Eye (tissue), 1 donor: ENCODE measurements around the gene GABRG3.
"Not testable (repeated sequence)": the region's sequence is repeated elsewhere in the genome, so short reads cannot be mapped to it uniquely, and the experiment has no call there.

Experiments used
- DNase-seq: peaks from one replicate; pipeline ENCODE4 v3.0.0-alpha.2; 2015

Gene GABRG3

DNA sequence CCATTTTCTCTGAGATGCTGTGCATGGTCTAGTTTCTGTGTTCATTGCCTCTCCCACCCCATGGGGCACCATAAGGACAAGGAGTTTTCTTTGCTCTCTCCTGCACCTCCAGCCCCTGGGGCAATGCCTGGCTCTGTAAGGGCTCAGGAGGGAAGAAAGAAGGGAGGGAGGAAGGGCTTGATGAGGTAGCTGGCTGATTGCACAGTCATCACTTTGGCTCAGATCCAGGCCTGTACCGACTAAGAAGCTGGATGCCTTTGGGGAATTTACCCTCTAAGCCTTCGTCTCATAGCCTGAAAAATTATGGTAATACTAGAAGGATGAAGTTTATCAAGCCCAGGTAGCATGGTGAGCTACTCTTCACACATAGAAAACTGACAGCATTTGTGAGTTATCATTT, 382.9 kb downstream of the GABRG3 start:
- DNase-seq, result peak; percentile 71

DNA sequence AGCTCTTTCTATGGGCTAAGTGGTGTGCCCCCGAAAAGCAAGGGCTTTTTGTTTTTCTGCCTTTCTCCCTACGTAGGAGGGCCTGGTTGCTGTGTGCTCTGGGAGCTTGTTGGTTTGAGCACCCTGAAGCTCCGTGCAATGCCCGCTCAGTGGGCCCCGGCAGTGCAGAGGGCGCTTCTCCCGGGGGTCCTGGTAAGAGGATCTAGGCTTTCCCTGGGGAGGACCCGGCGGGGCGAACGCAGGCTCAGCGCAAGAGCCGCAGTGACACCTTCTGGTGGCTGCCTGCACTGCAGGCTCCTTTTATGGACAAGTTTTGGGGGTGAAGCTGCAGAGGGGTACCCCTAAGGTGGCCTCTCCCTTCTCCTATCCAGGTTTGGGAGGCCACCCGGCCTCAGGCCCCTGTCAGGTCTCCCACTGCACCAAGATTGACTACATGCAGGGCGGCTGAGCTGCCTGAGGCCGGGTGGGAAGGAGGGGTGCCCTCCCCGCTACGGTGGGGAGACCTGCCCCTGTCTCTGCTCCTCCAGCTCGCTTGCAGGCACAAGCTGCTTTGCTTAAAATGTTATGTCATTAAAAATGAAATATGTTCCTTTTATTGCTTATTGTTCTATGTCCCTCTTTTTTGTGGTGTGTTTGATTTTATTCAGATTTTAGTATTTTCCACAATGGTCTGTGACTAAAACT, 387.9 kb downstream of the GABRG3 start:
- DNase-seq, result peak; percentile 64

DNA sequence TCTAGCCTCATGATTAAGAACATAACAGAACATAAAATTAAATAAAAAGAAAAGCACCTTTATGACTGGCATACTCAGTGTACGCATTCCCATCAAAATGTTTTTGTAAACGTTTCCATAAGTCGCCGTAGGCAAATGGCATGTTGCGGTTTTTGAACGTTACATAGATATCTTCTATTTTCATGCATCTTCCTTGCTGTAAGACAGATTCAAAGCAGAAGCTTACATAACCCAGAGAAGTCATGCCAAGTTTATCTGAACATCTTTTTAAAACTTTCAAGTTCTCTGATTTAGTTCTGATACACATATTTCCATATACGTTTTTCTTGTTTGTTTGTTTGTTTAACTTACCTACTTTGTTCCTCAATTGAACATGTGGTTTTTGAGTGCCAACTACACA, 388.6 kb downstream of the GABRG3 start:
- DNase-seq, result no peak

DNA sequence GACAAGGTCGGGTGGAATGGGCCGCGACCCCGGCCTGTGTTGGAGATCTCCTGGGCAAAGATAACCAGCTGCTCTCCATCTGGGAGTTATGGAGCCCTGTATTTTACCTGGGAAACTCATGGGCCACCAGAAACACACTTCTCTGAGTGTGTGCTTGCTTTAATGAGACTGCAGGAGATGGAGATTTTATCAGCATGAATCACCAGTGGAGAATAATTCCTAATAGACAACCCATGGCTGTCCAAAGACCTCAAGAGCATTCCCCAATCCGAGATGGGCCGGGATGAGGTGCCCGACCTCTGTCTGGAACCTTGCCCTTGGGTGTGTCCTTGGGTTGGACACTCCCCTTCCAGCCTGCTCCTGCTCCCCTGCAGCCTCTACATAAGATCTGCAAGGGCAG, 389.3 kb downstream of the GABRG3 start:
- no peak for DNase-seq

DNA sequence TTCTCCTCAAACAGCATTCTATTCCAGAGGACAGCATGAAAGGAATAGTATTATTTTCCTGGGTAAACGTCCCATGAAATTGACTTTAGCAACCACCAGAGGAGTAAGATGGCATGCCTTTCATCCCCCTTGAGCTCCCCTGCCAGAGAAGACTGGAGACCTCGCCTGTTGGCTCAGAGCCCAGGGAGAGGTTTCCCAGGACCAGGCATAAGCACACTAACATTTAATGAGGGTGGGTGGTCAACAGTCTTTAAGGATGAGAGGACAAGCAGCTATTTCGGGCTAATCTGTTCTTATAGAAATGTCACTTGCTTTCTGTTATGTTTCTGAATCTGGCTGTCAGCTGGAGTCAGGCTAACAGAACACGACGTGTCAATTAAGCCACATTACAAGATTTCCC, 390.5 kb downstream of the GABRG3 start:
- peak; percentile 83 for DNase-seq

DNA sequence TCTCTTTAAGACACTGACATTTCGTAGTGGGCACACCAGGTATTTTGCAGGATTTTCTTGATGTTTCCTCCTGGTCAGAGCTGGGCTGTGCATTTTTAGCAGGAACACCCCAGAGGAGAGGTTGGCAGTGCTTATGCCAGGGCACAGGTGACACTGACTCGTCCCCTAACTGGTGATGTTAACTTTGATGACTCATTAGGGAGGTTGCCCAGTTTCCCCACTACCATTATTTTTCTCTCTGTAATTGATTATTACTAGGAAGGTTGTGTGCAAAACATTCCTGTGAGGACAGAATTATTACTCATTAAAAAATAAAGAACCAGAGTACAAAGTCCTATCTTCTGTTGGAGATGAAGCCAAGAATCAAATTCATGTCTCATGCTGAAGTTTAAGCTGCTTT, 394.5 kb downstream of the GABRG3 start:
- DNase-seq, result no peak

DNA sequence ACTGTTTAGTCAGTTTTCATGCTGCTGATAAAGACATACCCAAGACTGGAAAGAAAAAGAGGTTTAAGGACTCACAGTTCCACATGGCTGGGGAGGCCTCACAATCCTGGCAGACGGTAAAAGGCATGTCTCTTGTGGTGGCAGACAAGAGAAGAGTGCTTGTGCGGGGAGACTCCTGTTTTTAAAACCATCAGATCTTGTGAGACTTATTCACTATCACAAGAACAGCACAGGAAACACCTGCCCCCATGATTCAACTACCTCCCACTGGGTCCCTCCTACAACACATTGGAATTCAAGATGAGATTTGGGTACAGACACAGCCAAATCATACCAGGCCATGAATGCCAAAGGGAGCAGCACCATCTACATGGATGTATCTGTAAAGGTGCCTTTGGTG, 406.4 kb downstream of the GABRG3 start:
- DNase-seq, result not testable (repeated sequence)

DNA sequence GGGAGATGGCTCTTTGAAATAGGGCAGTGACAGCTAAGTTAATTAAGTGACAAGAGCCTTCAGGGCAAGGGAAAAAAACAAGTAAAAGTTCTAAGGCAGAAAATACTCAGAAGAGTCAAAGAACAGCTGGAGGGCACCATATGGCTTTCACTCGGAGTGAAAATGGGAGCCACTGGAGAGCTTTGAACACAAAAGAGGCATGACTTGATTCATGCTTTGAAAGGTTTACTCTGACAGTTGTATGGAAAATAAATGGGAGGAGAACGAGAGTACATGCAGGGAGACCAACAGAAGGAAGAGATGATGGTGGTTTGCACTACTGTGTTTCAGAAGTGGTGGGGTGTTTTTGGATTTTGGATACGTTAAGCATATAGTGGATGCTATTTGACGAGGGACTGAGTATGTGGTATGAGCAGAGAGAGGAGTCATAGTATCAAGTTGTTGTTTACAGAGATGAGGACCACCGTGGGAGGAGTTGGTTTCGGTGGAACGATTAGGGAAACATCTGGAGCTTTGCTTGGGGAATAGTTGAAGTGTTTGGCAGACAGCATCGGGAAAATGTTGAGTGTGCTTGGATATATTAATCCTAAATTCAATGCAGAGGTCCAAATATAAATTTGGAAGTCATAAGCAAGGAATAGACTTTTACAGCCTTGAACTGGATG, 411.5 kb downstream of the GABRG3 start:
- peak; percentile 58 for DNase-seq

DNA sequence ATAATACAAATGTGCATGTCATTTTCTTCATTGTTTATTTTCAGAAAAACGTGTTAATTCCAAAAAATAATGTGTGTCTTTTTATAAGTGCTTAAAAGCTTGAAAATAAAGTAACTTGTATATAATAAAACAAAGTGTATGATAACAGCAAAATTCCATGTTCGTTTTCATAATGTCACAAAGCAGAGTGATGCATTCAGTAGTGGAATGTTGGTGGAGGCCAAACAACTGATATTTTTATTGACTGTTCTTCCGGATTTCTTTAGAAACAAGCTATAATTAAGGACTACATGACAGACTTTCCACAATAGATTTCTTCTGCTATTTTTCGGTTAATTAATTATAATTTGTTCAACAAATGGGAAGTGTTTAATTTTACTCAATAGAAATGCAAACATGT, 412.7 kb downstream of the GABRG3 start:
- no peak for DNase-seq

DNA sequence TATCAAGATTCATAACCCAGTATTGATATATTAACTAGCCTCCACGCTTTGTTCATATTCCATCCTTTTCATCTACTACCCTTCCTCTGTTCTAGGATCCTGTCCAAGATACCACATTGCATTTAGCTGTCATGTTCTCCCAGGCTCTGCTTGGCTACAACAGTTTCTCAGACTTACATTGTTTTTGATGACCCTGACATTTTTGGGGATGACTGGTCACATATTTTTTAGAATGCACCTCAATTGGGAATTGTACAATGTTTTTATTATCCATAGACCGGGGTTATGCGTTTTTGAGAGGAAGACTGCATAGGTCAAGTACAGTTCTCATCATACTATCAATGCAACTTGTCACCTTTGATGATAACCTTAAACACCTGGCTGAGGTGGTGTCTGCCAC, 421.2 kb downstream of the GABRG3 start:
- no peak for DNase-seq

DNA sequence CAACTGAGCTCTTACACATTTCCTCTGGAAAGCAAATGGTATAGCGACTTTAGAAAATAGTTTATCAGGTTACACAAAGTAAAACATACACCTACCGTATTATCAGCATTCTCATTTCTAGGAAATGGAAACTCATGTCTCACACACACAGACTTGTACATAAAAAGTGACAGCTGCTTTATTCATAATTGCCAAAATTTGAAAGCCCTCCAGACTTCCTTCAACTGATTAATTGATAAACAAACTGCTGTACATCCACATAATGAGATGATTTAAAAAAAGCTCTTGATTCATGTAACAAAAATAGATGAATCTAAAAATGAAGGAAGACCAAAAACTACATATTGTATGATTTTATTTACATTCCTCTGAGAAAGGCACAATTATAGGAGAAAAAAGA, 425.5 kb downstream of the GABRG3 start:
- no peak for DNase-seq

DNA sequence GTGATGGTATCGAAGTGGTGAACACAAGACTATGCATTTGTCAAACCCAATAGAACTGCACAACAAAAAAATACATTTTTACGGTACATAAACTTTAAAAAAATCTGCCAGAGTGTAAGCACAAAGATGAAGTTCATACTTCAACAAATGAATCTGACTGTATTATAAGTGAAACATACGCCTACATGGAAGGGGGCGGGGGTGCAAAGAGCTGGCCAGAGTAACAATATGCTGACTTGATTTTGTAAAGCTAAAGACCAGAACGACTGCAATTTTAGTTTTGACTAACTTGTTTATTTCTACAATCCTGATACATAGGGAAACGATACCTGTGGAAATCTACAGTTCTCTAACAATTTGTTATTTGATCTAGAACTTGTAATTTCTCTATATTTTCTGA, 426.0 kb downstream of the GABRG3 start:
- no peak for DNase-seq

DNA sequence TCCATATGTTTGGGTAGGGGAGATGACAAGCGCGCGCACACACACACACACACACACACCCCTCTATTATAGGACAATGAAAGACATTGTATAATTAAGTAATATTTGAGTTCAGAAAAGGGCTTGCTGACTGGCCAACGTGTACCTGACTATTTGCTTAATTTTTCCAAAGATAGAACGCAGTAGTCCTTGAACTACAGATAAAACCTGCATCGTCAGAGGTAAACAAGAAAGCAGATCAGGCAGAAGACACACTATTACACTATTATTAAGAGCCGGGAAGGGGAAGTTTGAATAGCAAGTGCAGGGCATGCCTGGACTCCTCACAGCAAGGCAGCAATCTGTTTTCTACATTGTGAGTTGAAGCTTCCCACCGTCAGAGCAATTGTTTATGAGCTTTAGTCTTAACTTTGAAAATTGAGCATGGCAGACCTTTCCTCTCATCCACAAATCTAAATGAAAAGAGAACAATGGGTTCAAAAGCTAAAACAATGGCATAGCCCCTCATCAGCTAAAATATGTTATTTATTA, 427.7 kb downstream of the GABRG3 start:
- DNase-seq, result no peak

DNA sequence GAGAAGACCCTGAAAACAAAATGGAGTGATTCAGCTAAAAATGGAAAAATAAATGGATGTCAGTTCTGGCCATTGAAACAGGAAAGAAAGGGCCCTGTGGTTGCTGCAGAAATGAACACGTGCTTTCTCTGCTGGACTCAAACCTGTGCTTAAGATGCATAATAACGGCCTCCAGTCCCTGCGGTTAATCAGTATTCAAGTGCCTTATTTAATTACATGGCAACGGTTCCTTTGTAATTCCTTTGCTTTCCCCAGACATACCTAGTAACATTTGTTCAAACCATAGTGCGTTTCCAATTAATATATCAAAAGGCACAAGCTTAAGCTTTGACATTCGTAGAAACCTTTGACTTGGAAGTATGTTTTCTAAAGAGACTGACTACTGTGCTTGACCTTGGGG, 428.3 kb downstream of the GABRG3 start:
- peak; percentile 24 for DNase-seq

DNA sequence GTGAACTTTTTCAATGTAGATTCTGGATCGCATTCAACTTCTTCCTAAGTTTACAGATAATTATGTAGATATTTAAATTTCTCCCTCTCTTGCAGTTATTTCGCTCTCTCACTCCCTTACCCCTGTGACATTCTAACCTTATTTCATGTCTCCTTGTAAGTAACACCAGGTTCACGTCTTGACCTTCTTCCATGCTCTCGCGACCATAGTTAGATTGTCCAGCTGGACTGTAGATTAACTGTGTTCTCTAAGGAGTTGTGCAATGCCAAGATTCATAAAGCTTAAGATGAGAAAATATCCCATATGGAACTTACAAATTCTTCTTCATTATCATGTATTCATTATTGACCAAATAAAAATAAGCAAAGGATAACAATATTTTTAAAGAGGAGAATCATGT, 430.5 kb downstream of the GABRG3 start:
- DNase-seq, result no peak

DNA sequence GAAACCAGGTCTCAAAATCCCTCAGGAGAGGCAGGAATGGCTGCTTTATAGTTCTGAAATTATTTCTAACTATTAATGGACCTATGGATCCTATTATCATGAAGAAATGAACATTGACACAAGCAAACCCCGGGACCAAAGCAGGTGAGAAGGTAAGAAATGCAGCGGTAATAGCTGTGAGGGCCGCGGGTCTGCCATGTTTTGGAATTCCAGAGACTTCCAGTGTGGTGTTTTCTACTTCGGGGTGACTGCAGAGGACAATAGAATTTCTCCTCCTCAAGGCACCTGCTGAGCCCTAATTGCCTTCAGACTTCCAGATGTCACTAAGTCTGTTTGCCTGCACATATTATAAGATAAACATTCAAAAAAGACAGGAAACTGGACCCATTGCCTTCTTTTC, 437.4 kb downstream of the GABRG3 start:
- DNase-seq, result no peak

DNA sequence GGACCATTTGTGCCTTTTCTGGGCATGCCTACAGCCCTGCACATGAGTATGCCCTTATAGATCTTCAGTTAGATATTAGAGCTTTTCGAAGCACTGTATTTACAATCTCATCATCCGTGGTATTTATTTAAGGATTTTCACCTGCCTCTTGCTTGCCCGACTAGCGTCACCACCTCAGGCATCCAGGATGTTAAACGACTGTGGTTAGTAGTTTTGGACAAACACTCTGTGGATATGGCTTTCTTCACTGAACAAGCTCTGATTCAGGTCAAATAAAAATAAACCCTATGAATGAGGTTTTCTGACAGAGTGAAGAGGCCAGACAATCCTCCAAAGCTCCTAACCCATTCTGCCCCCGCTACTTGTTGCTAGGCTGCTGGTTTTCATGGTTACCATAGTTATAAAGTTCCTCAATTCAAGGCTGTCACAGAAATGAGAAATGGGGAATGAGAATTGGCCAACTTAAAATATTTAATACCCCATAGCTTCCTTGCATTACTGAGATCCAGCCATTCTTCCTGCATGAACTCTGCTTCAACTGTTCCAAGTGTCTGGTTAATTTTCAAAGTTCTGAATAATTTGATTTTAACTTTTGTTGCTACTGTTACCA, 440.1 kb downstream of the GABRG3 start:
- DNase-seq, result no peak

DNA sequence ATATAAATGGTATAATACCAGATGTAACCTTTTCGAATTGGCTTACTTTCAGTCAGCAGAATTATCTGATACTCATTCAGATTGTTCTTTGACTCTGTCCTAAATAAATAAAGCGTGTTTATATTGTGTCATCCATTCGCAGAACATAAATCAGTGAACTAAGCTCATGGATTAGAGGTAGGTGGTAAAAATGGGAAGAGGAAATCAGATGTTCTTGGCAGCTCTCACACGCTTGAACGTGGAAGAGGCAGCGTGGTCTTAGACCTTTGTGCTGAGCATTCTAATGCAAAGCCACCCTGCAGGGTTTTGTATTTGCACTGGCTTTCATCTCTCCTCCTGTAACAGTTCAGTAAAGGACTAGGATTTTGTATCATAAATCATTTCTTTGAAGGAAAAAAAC, 441.4 kb downstream of the GABRG3 start:
- DNase-seq, result no peak

DNA sequence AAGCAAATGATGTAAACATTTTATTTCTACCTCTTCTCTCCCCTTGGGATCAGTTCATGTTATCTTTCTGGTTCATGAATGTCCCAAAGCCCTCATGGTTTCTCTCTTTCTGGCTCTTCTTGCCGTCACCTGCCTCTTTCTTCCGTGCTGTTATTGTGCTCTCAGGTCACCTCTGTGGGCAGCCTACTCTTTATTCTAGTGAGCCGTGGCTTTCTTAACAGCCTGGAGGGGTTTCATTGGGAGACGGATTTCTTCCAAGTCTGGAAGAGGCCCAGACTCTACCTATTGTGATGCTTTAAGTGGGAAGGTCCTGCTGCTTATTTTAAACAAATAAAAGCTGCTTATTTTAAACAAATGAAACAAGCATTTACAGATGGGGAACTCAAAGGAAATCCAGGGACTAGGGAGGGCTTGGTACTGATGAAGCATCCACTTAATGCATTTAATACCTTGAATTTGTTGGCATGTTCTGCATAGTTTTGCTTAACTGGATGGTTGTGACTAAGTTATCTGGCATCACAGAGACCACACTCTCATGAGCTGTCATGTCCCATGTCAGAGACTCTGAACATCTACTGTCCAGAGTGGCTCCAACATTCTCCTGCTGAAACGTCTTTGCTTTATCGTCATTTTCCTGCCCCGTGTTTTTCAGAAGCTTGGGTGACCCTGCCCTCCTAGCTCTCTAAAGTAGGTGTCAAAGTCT, 443.3 kb downstream of the GABRG3 start:
- no peak for DNase-seq

DNA sequence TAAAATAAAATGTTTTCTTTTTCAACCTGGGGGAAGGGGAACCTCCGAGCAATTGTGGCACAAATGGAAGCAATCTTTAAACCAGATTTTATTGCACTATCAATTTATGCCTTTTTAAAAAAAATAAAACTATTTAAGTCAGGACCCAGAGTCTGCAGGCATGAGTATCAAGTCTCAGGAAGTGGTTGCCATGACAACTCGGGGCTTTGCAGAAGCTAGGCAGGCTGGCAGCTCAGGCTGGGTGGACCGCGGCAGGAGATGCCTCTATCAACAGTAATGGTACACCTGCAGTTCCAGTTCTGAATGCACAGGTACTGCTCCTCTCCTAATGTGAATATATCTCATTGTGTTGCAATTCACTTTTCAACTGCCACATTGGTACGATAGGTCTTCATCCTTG, 447.7 kb downstream of the GABRG3 start:
- DNase-seq, result peak; percentile 82

DNA sequence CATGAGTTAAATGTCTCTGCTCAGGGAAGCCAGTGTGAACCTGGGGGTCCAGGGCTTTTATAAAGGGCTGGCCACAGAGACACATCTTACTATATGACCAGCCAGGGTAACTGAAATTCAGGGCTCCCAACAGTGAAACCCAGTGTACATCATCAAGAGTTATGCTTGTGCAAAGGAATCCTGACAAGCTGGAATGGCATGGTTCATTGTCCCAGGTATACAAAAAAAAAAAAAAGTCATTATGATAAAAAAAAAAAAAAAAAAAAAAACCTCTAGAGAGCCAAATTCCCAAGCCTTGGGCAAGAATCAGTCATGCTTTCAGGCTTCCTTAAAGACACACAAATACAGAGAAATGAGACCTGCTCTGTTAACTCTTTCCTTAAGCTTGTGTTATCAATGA, 452.0 kb downstream of the GABRG3 start:
- DNase-seq, result no peak

DNA sequence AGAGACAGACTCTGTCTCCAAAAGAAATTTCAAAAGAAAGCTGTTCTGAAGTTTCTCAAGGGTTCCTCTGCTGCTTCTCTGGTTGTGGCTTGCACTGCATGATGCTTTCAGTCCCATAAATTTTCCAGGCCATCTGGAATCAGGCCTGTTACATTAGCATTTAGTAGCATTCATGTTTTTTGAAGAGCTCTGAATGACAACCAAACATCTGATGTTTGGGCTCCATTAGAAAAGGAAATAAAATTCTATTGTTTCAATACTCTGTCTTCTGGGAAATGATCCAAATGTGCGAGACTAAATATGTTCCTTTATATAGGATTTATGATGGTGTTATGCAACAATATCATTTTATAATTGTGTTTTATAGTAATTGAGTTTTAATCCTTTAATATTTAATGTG, 455.8 kb downstream of the GABRG3 start:
- DNase-seq, result peak; percentile 24

DNA sequence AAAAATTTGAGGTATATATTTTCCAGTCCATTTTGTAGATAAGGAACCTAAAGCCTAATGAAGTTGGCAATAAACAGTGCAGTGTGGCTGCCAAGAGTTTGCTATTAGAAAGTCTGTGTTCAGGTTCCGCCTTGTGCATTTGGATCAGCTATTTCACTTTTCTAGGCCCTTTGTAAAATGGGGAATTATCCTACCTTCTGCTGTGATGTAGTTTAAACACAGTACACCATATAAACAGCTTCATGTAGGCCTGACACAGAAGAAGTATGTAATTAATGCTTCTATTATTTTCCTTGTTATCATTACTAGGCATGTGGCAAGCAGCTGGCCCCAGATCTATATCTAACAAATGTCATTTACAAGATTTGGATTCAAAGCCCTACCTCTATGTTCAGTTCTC, 456.3 kb downstream of the GABRG3 start:
- DNase-seq, result no peak

DNA sequence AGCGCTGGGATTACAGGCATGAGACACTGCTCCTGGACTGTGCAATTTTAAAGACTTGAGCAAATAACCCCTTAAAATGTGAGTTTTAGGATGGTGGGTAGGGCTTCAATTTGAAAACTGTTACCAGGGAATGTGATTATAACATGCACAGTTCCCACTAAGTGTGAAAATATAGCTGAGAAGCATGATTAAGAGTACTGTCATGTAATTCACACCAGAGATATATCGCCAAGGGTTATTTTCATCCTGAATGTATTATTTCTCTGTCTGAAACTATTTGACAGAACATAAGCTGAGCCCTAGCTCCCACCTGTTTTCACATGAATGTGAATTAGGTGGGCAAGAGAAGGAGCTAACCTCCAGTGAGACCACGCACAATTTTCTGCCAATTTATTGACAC, 457.2 kb downstream of the GABRG3 start:
- DNase-seq, result no peak
